Effector memory CD8-positive, alpha-beta T cell (primary cell): ENCODE data around the gene EEFSEC.

Experiments
- ATAC-seq: fragments of 150-1000 bp; cut with Tn5 transposase; replicated peaks from 2 replicates; pipeline ENCODE4 v1.10.0; 2021; ENCODE audit warnings: mild to moderate bottlenecking, moderate library complexity
- DNase-seq, 3 experiments: peaks; one replicate each; pipeline ENCODE4 v3.0.0; 2021
- H3K27ac Mint-ChIP-seq, 2 donors: one replicate each; pipeline ENCODE4 v1.8.0; 2022; ENCODE audit warnings: mild to moderate bottlenecking in 2 of 2, mixed read lengths in 2 of 2, moderate library complexity in 2 of 2
- H3K27me3 Mint-ChIP-seq, 2 donors: one replicate each; pipeline ENCODE4 v1.8.0; 2022; ENCODE audit warnings: mixed read lengths in 2 of 2
- H3K36me3 Mint-ChIP-seq: one replicate; pipeline ENCODE4 v1.8.0; 2022; ENCODE audit warnings: mild to moderate bottlenecking, moderate library complexity, mixed read lengths; ENCODE audit not compliant: insufficient read depth
- H3K4me1 Mint-ChIP-seq, 2 donors: one replicate each; pipeline ENCODE4 v1.8.0; 2022; ENCODE audit warnings: low read depth in 2 of 2, mixed read lengths in 2 of 2
- H3K4me3 Mint-ChIP-seq, 2 donors: one replicate each; pipeline ENCODE4 v1.8.0; 2022; ENCODE audit warnings: mild to moderate bottlenecking in 2 of 2, mixed read lengths in 2 of 2, moderate library complexity in 2 of 2
- H3K9me3 Mint-ChIP-seq, 2 donors: one replicate each; pipeline ENCODE4 v1.8.0; 2022; ENCODE audit warnings: mixed read lengths in 2 of 2
- total RNA-seq, 9 experiments: gene quantifications; one replicate each; lab custom pipeline; 2026; lab: John Stamatoyannopoulos, UW

The EEFSEC gene, protein sequence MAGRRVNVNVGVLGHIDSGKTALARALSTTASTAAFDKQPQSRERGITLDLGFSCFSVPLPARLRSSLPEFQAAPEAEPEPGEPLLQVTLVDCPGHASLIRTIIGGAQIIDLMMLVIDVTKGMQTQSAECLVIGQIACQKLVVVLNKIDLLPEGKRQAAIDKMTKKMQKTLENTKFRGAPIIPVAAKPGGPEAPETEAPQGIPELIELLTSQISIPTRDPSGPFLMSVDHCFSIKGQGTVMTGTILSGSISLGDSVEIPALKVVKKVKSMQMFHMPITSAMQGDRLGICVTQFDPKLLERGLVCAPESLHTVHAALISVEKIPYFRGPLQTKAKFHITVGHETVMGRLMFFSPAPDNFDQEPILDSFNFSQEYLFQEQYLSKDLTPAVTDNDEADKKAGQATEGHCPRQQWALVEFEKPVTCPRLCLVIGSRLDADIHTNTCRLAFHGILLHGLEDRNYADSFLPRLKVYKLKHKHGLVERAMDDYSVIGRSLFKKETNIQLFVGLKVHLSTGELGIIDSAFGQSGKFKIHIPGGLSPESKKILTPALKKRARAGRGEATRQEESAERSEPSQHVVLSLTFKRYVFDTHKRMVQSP
- total RNA-seq = 9.9 to 17.5 (median 15.8) reads per million in 9 experiments

DNA sequence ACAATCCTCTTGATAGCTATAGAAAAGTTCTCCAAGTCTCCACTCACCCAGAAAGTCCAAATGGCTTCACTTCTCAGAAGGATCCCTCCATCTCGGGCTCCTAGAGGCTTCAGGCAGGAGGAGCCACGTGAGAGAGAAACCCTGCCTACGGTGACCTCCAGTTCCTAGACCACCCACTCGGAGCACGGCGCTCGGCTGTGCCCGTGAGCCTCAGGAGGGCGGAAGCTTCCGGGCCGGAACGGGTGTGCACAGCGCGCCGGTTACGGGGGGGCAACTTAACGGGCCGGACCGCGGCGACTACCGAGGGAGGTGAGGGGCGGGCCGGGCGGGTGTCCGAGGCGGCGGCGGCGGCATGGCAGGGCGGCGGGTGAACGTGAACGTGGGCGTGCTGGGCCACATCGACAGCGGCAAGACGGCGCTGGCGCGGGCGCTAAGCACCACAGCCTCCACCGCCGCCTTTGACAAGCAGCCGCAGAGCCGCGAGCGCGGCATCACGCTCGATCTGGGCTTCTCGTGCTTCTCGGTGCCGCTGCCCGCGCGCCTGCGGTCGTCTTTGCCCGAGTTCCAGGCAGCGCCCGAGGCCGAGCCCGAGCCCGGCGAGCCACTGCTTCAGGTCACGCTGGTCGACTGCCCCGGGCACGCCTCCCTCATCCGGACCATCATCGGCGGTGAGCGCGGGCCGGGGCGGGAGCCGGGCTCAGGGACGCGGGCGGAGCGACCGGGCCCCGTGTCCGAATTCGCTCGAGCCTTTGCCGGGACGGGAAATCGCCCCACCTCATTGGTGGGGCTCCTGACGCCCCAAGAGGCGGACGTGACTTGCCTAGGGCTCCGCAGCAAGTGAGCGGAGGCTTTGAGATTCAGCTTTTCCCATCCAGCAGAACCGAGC lies at the start of gene EEFSEC:
Gene EEFSEC, plus strand, starts transcription at position 326 of the 886 bp plus-strand sequence. Its CDS starts 27 bp downstream, at position 353.
- Mint-ChIP-seq H3K4me3 (peak within 1 kb of the TSS; percentile 80 to 92), H3K9me3 (no peaks in the 10 kb centered on the region), H3K27ac (peak within 1 kb of the TSS; percentile 86 to 88), H3K4me1 (peaks cover 9 to 25% of the 10 kb centered on the region in 2 donors), H3K27me3 (no peaks in the 10 kb centered on the region), H3K36me3 (peaks cover 15% of the 10 kb centered on the region)
- DNase-seq (peak; percentile 81 to 91 (median 88)), ATAC-seq (peak; percentile 88)

DNA sequence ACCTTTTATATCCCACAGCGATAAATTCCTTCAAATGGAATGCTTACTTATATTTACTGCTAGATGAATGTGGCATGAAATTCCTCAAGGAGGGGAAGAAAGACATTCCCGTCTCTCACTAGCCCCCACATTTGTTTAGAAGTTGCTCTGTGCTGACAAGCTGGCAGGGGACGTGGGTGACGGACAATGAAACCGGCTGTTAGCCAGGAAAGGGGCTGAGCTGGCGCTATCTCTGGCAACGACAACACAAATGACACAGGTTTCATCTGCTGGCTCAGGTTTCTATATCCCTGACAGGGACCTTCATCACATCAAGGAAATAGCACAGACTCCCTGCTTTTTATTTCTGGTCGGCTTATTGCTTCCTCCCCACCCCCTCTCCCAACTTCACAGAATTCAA lies 45.4 kb upstream of the EEFSEC start:
- ATAC-seq (no peak), DNase-seq (no peak)
- no peaks in the 10 kb centered on the region for H3K27me3 Mint-ChIP-seq
- H3K9me3 Mint-ChIP-seq = peaks cover 0 to 1% of the 10 kb centered on the region in 2 donors
- peaks cover 36% of the 10 kb centered on the region for H3K36me3 Mint-ChIP-seq
- H3K4me1 Mint-ChIP-seq = peaks cover 14 to 18% of the 10 kb centered on the region in 2 donors
- H3K4me3 Mint-ChIP-seq = no peak overlapping the region
- H3K27ac Mint-ChIP-seq = no peak overlapping the region

DNA sequence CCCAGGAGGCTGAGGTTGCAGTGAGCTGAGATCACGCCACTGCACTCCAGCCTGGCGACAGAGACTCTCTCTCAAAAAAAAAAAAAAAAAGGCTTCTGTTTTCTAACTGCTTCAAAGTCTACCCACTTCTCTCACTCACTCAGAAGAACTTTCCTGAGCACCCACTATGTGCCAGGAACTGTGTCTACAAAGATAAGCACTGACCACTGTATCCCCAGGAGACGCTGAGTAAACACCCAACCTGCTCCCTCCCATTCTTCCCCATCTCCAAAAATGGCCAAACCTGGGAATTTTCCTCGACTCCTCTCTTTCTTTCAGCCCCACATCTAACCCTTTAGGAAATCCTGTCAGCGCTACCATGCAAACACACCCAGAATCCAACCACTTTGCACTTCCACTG lies 42.1 kb upstream of the EEFSEC start:
- ATAC-seq = no peak
- Mint-ChIP-seq H3K27ac (peak overlapping the region; percentile 95 to 96), H3K4me3 (no peak overlapping the region), H3K9me3 (peaks cover 0 to 1% of the 10 kb centered on the region in 2 donors), H3K36me3 (peaks cover 26% of the 10 kb centered on the region), H3K27me3 (no peaks in the 10 kb centered on the region), H3K4me1 (peaks cover 27 to 41% of the 10 kb centered on the region in 2 donors)
- DNase-seq = no peak

DNA sequence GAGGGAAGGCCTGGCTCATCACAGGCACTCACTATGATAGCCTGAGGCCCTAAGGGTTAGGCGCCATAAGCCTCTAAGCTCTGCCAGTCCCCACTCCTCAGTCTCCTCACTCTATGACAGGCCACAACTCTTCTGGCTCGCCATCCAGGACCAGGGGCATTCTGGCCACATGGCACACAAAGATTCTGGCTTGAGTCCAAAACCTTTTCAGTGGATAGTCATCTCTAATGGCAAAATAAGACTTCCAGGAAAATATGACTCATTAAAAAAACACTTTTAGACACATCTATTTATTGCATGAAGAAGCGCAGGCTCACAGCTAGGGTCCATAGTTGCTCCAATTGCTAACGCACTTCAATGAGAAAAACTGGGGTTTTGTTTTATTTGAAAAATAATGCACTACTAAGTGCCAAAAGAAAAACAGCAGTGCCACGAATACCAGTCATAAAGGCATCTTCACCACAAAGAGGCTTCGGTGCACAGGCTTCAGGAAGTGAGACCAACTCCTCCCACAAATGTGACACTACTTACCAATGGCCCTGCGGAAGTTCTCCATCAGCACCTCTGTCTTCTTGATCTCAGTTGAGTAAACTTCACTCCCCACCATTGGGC lies 40.8 kb upstream of the EEFSEC start:
- peak; percentile 95 for ATAC-seq
- Mint-ChIP-seq H3K27ac (peak overlapping the region; percentile 95 to 96), H3K9me3 (peaks cover 0 to 1% of the 10 kb centered on the region in 2 donors), H3K36me3 (peaks cover 34% of the 10 kb centered on the region), H3K27me3 (no peaks in the 10 kb centered on the region), H3K4me3 (peak overlapping the region; percentile 62 to 68), H3K4me1 (peaks cover 27 to 46% of the 10 kb centered on the region in 2 donors)
- DNase-seq = peak; percentile 29 to 49 (median 39)

DNA sequence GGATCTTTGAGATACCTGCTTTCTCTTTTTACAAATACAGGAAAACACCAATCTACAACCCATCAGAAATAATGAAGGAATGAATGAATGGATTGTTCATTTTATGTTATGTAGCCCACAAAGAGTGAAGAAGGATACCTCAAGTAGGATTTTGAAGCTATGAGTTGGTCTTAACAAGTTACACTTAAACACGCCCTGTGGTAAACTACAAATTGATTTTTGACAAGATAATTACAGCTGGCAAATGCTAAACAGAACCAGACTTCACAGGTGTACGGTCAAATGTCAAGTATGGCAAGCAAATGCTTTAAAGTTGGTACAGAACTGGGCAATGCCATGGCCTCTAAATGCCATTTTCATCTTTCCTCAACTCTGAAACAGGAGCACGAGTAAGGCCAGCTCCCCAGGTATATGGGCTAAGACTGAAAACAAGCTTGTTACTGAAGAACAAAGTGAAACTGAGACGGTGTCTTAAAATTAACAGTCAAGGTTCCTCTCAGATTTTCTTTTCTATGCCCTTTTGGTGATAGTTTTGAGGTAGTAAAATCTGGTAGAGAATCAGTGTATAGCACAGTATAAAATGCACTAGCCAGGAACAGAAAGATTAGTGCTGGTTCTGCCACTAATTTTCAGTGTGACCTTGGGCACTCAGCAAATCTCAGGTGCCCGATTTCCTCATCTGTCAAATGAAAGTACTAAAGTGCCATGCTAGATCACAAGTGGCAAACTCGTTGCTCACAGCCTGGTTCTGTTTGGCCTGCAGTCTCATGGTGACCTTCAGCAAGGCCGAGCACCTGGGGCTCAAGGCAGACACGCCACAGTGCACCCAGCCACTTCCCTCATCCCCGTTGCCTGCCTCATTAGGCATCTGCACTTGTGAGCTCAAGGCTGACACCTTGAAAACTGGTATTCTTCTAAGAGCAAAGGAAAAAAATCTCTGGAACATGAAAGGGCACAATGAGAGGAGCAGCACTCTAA lies 39.2 kb upstream of the EEFSEC start:
- peaks cover 34% of the 10 kb centered on the region for H3K36me3 Mint-ChIP-seq
- H3K27ac Mint-ChIP-seq = peak overlapping the region; percentile 95 to 96
- ATAC-seq (peak; percentile 24), DNase-seq (no peak)
- H3K4me3 Mint-ChIP-seq = peak overlapping the region; percentile 33 to 68
- H3K4me1 Mint-ChIP-seq = peaks cover 27 to 51% of the 10 kb centered on the region in 2 donors
- peaks cover 0 to 1% of the 10 kb centered on the region in 2 donors for H3K9me3 Mint-ChIP-seq
- H3K27me3 Mint-ChIP-seq = no peaks in the 10 kb centered on the region

DNA sequence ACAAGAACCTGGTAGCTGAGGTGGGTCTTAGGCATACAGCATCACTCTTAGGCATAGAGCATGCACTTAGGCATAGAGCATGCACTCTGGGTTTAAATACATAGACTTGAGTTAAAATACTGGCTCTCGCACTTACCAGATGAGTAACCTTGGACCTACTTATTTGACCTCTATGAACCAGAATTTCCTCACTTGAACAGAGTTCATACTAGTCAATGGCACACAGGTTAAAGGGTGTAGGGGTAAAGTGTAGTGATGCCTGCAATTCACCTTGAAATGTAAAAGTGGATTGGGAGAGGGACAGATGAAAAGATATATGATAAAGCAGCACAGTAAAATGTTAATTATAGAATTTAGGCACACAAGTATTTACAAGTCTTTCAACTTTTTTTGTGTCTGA lies 31.3 kb upstream of the EEFSEC start:
- Mint-ChIP-seq H3K4me3 (peak overlapping the region; percentile 100), H3K9me3 (peaks cover 0 to 7% of the 10 kb centered on the region in 2 donors), H3K4me1 (peaks cover 20 to 37% of the 10 kb centered on the region in 2 donors), H3K36me3 (peaks cover 22% of the 10 kb centered on the region), H3K27me3 (no peaks in the 10 kb centered on the region), H3K27ac (peak overlapping the region; percentile 53 to 98)
- ATAC-seq (no peak), DNase-seq (no peak)

DNA sequence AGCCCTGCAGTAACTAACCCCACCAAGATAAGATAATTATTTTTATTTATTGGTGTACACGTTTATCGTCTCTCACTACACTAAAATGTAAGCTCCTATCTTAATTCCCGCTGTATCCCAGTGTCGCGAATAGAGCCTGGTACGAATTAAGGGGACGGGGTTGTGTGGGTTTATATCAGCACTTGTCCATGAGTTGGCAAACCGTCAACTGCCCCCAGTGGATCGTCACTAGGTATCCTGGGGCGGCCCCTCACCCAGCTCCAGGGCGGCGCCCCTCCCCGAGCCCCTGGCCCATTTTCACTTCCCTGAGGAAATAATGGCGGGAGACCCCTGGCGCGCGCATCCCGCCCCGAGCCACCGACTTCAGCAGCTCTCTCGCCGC lies 30.1 kb upstream of the EEFSEC start:
- Mint-ChIP-seq H3K27ac (peak overlapping the region; percentile 97 to 98), H3K27me3 (no peaks in the 10 kb centered on the region), H3K9me3 (peaks cover 0 to 7% of the 10 kb centered on the region in 2 donors), H3K4me1 (peaks cover 20 to 32% of the 10 kb centered on the region in 2 donors), H3K36me3 (peaks cover 18% of the 10 kb centered on the region), H3K4me3 (peak overlapping the region; percentile 100)
- DNase-seq (no peak), ATAC-seq (no peak)

DNA sequence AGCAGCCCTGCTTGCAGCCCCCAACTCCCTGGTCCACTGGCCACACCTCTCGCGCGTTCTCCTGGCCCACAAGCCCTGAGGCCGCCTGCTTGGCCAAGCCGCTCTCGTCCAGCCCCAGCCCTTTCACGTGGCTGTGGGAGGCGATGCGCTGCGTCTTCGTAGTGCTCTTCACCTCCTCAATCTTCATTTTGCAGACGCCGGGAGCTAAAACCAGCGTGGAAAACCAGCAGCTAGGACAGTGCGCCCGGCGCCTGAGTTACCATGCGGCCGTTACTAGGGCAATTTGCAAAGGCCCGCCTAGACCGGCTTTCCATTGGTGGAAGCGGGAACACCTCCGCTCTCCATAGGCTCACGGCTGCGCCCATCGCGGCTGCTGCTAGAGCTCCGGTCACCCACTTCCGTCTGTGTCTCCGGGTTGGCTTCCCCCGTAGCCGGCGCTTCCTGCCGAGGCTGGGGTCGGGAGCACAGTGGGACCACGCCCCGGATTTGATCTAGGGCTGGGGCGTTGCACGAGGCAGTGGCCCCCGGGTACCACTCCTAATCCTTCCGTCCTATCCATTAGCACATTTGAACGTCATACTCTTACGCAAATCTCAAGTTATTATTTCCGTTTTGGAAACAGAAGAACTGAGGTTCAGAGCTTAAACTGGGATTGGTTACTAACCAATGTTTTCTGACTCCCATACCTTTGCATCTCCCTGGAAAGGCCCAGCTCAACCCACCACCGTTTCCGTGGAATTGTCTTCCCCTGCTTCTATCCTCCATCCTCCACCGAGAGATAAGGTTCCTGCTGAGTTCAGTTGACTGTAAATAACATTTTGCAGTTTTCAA lies 29.5 kb upstream of the EEFSEC start, which contains the start of gene RUVBL1:
Gene RUVBL1, minus strand, starts transcription at position 275 of the 831 bp plus-strand sequence. Its CDS starts 88 bp downstream, at position 187.
- Mint-ChIP-seq H3K4me1 (peaks cover 20 to 28% of the 10 kb centered on the region in 2 donors), H3K27me3 (no peaks in the 10 kb centered on the region), H3K9me3 (peaks cover 0 to 7% of the 10 kb centered on the region in 2 donors), H3K4me3 (peak within 1 kb of the TSS; percentile 100), H3K27ac (peak within 1 kb of the TSS; percentile 97 to 98), H3K36me3 (peaks cover 15% of the 10 kb centered on the region)
- DNase-seq = peak; percentile 96
- ATAC-seq = peak; percentile 95

DNA sequence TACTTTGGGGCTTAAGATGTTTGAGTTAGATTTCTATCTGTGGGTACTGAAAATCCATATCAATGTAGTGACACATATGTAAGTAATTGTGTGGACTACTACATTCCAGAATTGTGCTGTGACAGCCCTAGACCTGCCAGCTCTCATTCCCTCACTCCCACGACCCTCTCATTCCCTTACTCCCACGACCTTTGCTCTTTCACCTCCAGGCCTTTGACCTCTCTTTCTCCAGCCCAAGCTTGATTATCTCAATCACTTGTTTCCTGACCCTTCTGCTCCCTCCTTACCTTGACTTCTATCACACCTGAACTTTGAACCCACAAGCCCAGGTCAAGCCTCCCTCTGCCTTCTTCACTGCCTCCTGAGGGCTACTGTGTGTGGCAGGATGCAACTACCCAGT lies 26.0 kb upstream of the EEFSEC start:
- H3K4me1 Mint-ChIP-seq = peaks cover 12 to 22% of the 10 kb centered on the region in 2 donors
- H3K36me3 Mint-ChIP-seq = peaks cover 13% of the 10 kb centered on the region
- H3K27ac Mint-ChIP-seq = no peak overlapping the region
- ATAC-seq (no peak), DNase-seq (no peak)
- peaks cover 0 to 7% of the 10 kb centered on the region in 2 donors for H3K9me3 Mint-ChIP-seq
- no peak overlapping the region for H3K4me3 Mint-ChIP-seq
- H3K27me3 Mint-ChIP-seq = no peaks in the 10 kb centered on the region

DNA sequence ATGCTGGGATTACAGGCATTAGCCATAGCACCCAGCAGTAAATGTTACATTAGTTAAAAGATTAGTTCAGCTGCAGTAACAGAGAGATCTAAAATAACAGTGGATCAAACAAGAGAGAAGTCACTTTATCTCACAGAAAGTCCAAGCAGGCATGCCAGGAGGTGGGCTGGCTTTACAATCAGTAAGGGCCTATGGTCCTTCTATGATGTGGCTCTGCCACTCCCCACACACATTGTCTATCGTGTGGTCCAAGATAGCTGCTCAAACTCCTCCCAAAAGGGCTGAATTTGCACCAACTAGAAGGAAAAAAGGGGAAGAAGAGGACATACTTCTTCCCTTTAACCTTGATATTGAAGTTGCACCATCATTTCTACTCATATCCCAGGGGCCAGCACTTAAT lies 25.0 kb upstream of the EEFSEC start:
- Mint-ChIP-seq H3K9me3 (peaks cover 0 to 7% of the 10 kb centered on the region in 2 donors), H3K27ac (no peak overlapping the region), H3K27me3 (no peaks in the 10 kb centered on the region), H3K4me1 (peaks cover 12 to 13% of the 10 kb centered on the region in 2 donors), H3K36me3 (peaks cover 13% of the 10 kb centered on the region), H3K4me3 (no peak overlapping the region)
- ATAC-seq = no peak
- no peak for DNase-seq

DNA sequence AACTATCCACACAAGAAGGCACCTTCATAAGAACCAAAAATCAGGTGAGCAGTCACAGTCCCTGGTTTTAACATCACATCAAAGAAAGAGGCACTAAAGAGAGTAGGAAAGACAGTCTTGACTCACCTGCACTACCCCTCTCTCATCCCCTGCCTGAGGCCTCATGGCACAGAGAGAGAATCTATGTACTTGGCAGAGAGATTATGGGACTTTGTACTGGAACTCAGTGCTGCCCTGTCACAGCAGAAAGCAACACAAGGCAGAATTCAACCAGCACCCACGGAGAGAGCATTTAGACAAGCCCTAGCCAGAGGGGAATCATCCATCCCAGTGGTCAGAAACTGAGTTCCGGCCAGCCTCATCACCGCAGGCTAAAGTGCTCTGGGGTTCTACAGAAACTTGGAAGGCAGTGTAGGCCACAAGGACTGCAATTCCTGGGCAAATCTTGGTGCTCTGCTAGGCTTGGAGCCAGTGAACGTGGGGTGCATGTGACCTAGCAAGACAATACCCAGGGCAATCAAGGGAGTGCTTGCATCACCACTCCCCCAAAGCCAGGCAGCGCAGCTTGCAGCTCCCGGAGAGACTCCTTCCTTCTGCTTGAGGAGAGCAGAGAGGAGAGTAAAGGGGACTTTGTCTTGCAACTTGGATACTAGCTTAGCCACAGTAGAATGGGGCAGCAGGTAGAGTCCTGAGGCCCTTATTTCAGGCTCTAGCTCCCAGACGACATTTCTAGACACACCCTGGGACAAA lies 21.2 kb upstream of the EEFSEC start:
- ATAC-seq (no peak), DNase-seq (no peak)
- Mint-ChIP-seq H3K4me3 (no peak overlapping the region), H3K36me3 (no peaks in the 10 kb centered on the region), H3K27ac (peak overlapping the region in 1 of 2 donors; percentile 22), H3K9me3 (no peaks in the 10 kb centered on the region), H3K4me1 (peaks cover 0 to 3% of the 10 kb centered on the region in 2 donors), H3K27me3 (peaks cover 0 to 5% of the 10 kb centered on the region in 2 donors)
